H9 (cell line): ENCODE results near the gene FGD5. TPM values are rescaled to one million over a fixed set of nuclear protein-coding genes. Genes with fewer than 3 reads are reported as not detected.
A peak's percentile ranks its signal among the peaks of the same experiment; 100 is the strongest.

ENCODE experiments used
- DNase-seq: peaks from one replicate; pipeline ENCODE4 v3.0.0-alpha.2; 2017
- H2AFZ ChIP-seq: one replicate; pipeline ENCODE4 v1.6.1; 2013; ENCODE audit warnings: mild to moderate bottlenecking, low read length, control low read depth, moderate library complexity
- H2AK5ac ChIP-seq: 2 replicates; pipeline ENCODE4 v1.6.1; 2013; ENCODE audit warnings: low read length, control low read depth, mixed read lengths; ENCODE audit not compliant: insufficient read length
- H2BK120ac ChIP-seq: one replicate; pipeline ENCODE4 v1.6.1; 2013; ENCODE audit warnings: low read depth, mild to moderate bottlenecking, low read length, control low read depth, inconsistent platforms; ENCODE audit not compliant: poor library complexity, severe bottlenecking
- H2BK12ac ChIP-seq: 2 replicates; pipeline ENCODE4 v1.6.1; 2013; ENCODE audit warnings: low read length, control low read depth, mixed read lengths, low read depth; ENCODE audit not compliant: insufficient read length
- H2BK15ac ChIP-seq: 2 replicates; pipeline ENCODE4 v1.6.1; 2013; ENCODE audit warnings: low read depth, low read length, control low read depth
- H2BK20ac ChIP-seq: one replicate; pipeline ENCODE4 v1.6.1; 2013; ENCODE audit warnings: low read depth, mild to moderate bottlenecking, low read length, control low read depth, inconsistent platforms; ENCODE audit not compliant: poor library complexity, severe bottlenecking
- H2BK5ac ChIP-seq: 2 replicates; pipeline ENCODE4 v1.6.1; 2013; ENCODE audit warnings: low read length, control low read depth, mixed read lengths; ENCODE audit not compliant: insufficient read length
- H3K14ac ChIP-seq: 2 replicates; pipeline ENCODE4 v1.6.1; 2013; ENCODE audit warnings: low read length, control low read depth; ENCODE audit not compliant: insufficient read depth
- H3K18ac ChIP-seq: 2 replicates; pipeline ENCODE4 v1.6.1; 2013; ENCODE audit warnings: low read depth, mild to moderate bottlenecking, mixed read lengths, low read length, control low read depth; ENCODE audit not compliant: insufficient read length
- H3K23ac ChIP-seq: 2 replicates; pipeline ENCODE4 v1.6.1; 2013; ENCODE audit warnings: low read length, control low read depth, mixed read lengths, low read depth; ENCODE audit not compliant: insufficient read length
- H3K23me2 ChIP-seq: 2 replicates; pipeline ENCODE4 v1.6.1; 2013; ENCODE audit warnings: low read depth, mild to moderate bottlenecking, mixed read lengths, low read length, control low read depth; ENCODE audit not compliant: insufficient read length, poor library complexity, severe bottlenecking
- H3K27ac ChIP-seq: 2 replicates; pipeline ENCODE4 v1.5.1; 2013; ENCODE audit warnings: low read length, control low read depth, mixed read lengths, low read depth; ENCODE audit not compliant: insufficient read length
- H3K27me3 ChIP-seq: 2 replicates; pipeline ENCODE4 v1.6.1; 2013; ENCODE audit warnings: low read length, control low read depth, inconsistent platforms; ENCODE audit not compliant: insufficient read depth
- H3K4ac ChIP-seq: 2 replicates; pipeline ENCODE4 v1.6.1; 2013; ENCODE audit warnings: low read depth, mild to moderate bottlenecking, control low read depth, inconsistent platforms, low read length, moderate library complexity
- H3K4me1 ChIP-seq: 2 replicates; pipeline ENCODE4 v1.6.1; 2013; ENCODE audit warnings: low read length, control low read depth, inconsistent platforms; ENCODE audit not compliant: insufficient read depth
- H3K4me2 ChIP-seq: 2 replicates; pipeline ENCODE4 v1.6.1; 2013; ENCODE audit warnings: low read length, control low read depth, mixed read lengths; ENCODE audit not compliant: insufficient read length, insufficient read depth
- H3K56ac ChIP-seq: 2 replicates; pipeline ENCODE4 v1.6.1; 2013; ENCODE audit warnings: low read depth, mild to moderate bottlenecking, mixed read lengths, low read length, control low read depth; ENCODE audit not compliant: insufficient read length
- H3K79me1 ChIP-seq: 2 replicates; pipeline ENCODE4 v1.6.1; 2013; ENCODE audit warnings: low read depth, mild to moderate bottlenecking, moderate library complexity, low read length, control low read depth, inconsistent platforms; ENCODE audit not compliant: insufficient read depth, poor library complexity, severe bottlenecking
- H3K79me2 ChIP-seq: 2 replicates; pipeline ENCODE4 v1.6.1; 2013; ENCODE audit warnings: low read length, control low read depth, inconsistent platforms; ENCODE audit not compliant: insufficient read depth
- H3K9ac ChIP-seq: 2 replicates; pipeline ENCODE4 v1.6.1; 2013; ENCODE audit warnings: low read length, control low read depth, mixed read lengths; ENCODE audit not compliant: insufficient read length; ENCODE audit errors: extremely low read depth
- H3K9me3 ChIP-seq: one replicate; pipeline ENCODE4 v1.6.1; 2013; ENCODE audit warnings: low read depth, low read length, inconsistent platforms; ENCODE audit not compliant: control insufficient read depth
- H3T11ph ChIP-seq: one replicate; pipeline ENCODE4 v1.6.1; 2013; ENCODE audit warnings: mild to moderate bottlenecking, low read length, control low read depth, inconsistent platforms
- H4K20me1 ChIP-seq: one replicate; pipeline ENCODE4 v1.6.1; 2013; ENCODE audit not compliant: control insufficient read depth, insufficient read length, insufficient read depth
- H4K5ac ChIP-seq: 2 replicates; pipeline ENCODE4 v1.6.1; 2013; ENCODE audit warnings: low read depth, mild to moderate bottlenecking, mixed read lengths, low read length, control low read depth; ENCODE audit not compliant: insufficient read length
- H4K8ac ChIP-seq: replicated peaks from 2 replicates; pipeline ENCODE4 v1.6.1; 2013; ENCODE audit warnings: low read length, control low read depth, mixed read lengths, low read depth; ENCODE audit not compliant: insufficient read length
- H4K91ac ChIP-seq: 2 replicates; pipeline ENCODE4 v1.6.1; 2013; ENCODE audit warnings: low read depth, mild to moderate bottlenecking, moderate library complexity, mixed read lengths, low read length, control low read depth; ENCODE audit not compliant: insufficient read length
- H3K27ac Mint-ChIP-seq, 3 experiments: 2 replicates in 2 of 3; 3 replicates in 1 of 3; pipeline ENCODE4 v1.8.0; 2020 to 2021; ENCODE audit warnings: mixed read lengths in 3 of 3, mild to moderate bottlenecking in 1 of 3, moderate library complexity in 1 of 3
- H3K27me3 Mint-ChIP-seq: 2 replicates; pipeline ENCODE4 v1.8.0; 2021; ENCODE audit warnings: low read depth, mild to moderate bottlenecking, moderate library complexity, mixed read lengths
- H3K36me3 Mint-ChIP-seq, 3 experiments: 2 replicates in 2 of 3; 3 replicates in 1 of 3; pipeline ENCODE4 v1.8.0; 2020 to 2021; ENCODE audit warnings: low read depth in 3 of 3, mixed read lengths in 3 of 3; ENCODE audit not compliant: insufficient read depth in 1 of 3
- H3K4me1 Mint-ChIP-seq, 2 experiments: 2 replicates each; pipeline ENCODE4 v1.8.0; 2020; ENCODE audit warnings: mixed read lengths in 2 of 2
- H3K4me3 Mint-ChIP-seq, 2 experiments: 2 replicates in 1 of 2; 3 replicates in 1 of 2; pipeline ENCODE4 v1.8.0; 2020 to 2021; ENCODE audit warnings: mild to moderate bottlenecking in 2 of 2, mixed read lengths in 2 of 2, moderate library complexity in 1 of 2
- H3K9me3 Mint-ChIP-seq, 2 experiments: 2 replicates in 1 of 2; 3 replicates in 1 of 2; pipeline ENCODE4 v1.8.0; 2020; ENCODE audit warnings: mild to moderate bottlenecking in 2 of 2, mixed read lengths in 2 of 2, moderate library complexity in 1 of 2
- WGBS: extraction: QIAGEN DNeasy Blood & Tissue Kit; methylation state at CpG from one replicate; pipeline ENCODE4 v1.1.7; 2013; ENCODE audit warnings: missing lambda C conversion rate, low lambda C conversion rate, mixed read lengths; ENCODE audit not compliant: insufficient read length; ENCODE audit errors: extremely low coverage; 5-methylcytosine and 5-hydroxymethylcytosine counted together
- total RNA-seq: library from RNA; stranded (reverse); gene quantifications from 2 replicates; pipeline ENCODE4 v1.2.1, GENCODE V29; 2021
- TF ChIP-seq, protein P1 (sequence below): fragments of 200-600 bp; sonication (generic); conservative IDR thresholded peaks from 3 replicates; pipeline ENCODE4 v1.8.0; 2021; ENCODE audit warnings: antibody characterized with exemption, mild to moderate bottlenecking

Gene FGD5
- total RNA-seq, 1 experiment from 2014 or later: 7.8 TPM

DNA sequence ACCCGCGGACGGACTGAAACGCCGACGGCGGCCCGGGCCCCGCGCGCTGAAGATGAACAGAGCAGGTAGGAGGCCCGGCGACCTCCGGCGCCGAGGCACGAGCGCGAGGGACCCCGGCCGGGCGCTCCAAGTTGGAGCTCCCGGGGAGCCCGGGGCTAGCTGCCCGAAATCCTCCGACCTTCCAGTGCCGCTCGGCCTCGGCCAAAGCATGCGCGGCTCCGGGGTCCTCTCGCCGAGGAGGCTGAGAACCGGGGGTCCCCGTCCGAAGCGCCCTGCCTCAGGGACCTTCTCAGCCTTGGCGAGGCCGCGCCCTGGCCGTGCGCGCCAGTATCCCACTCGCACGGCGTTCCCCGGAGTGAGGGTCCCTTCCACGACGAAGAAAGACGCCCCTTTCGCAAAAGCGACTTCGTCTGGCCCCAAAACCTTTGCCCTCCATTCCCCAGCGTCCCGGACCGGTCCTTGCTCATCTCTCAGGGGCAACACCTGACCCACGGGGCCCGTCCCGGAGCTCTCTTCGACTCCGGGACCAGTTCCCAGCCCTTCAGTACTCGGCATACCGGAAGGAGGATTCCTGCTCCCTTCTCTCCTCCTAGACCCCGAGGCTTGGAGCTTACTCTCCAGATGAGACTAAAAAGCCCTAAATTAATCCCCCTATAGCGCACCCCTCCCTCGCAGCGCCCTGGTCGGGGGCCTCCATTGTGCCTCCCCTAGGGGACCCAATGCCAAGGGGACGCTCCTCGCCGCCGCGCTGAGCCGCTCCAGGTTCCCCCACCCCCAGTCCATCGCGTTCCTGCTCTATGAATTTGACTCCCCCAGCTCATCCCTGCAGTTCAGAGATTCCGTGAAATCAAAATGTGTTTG lies 7.7 kb upstream of the FGD5 start:
- no peaks in the 10 kb centered on the region; a peak in 1 of 5 replicates for H3K9me3 Mint-ChIP-seq
- peak; percentile 56 for DNase-seq
- H3T11ph ChIP-seq: no peak overlapping the region
- peaks cover 81% of the 10 kb centered on the region for H3K27me3 Mint-ChIP-seq
- no peak overlapping the region for H3K23ac ChIP-seq
- peak overlapping the region; percentile 56 for H3K4me2 ChIP-seq
- no peak overlapping the region for H2BK15ac ChIP-seq
- H2BK120ac ChIP-seq: no peak overlapping the region
- TF ChIP-seq, protein P1, sequence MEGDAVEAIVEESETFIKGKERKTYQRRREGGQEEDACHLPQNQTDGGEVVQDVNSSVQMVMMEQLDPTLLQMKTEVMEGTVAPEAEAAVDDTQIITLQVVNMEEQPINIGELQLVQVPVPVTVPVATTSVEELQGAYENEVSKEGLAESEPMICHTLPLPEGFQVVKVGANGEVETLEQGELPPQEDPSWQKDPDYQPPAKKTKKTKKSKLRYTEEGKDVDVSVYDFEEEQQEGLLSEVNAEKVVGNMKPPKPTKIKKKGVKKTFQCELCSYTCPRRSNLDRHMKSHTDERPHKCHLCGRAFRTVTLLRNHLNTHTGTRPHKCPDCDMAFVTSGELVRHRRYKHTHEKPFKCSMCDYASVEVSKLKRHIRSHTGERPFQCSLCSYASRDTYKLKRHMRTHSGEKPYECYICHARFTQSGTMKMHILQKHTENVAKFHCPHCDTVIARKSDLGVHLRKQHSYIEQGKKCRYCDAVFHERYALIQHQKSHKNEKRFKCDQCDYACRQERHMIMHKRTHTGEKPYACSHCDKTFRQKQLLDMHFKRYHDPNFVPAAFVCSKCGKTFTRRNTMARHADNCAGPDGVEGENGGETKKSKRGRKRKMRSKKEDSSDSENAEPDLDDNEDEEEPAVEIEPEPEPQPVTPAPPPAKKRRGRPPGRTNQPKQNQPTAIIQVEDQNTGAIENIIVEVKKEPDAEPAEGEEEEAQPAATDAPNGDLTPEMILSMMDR: no peak
- no peaks in the 10 kb centered on the region for H3K36me3 Mint-ChIP-seq
- no peak overlapping the region for H2AK5ac ChIP-seq
- peaks cover 9% of the 10 kb centered on the region; the same call in 1 of the 2 replicates for H3K27me3 ChIP-seq
- H2AFZ ChIP-seq: no peak overlapping the region
- no peaks in the 10 kb centered on the region for H3K9me3 ChIP-seq
- H4K20me1 ChIP-seq: no peaks in the 10 kb centered on the region
- H4K8ac ChIP-seq: no peak overlapping the region
- no peak overlapping the region for H3K56ac ChIP-seq
- H3K4me1 ChIP-seq: no peaks in the 10 kb centered on the region; the same call in 1 of the 2 replicates
- peak overlapping the region; percentile 86 to 95 for H3K4me3 Mint-ChIP-seq
- H3K9ac ChIP-seq: peak overlapping the region; percentile 12
- no peak overlapping the region for H2BK12ac ChIP-seq
- H2BK20ac ChIP-seq: no peak overlapping the region
- no CpG with 5 or more reads among the region's 78 CpGs for WGBS
- no peak overlapping the region for H3K4ac ChIP-seq
- peaks cover 24 to 32% of the 10 kb centered on the region in 2 experiments for H3K4me1 Mint-ChIP-seq
- no peak overlapping the region for H3K27ac ChIP-seq
- no peaks in the 10 kb centered on the region for H3K79me2 ChIP-seq
- no peak overlapping the region for H4K5ac ChIP-seq
- H3K79me1 ChIP-seq: no peaks in the 10 kb centered on the region
- no peak overlapping the region for H4K91ac ChIP-seq
- peaks cover 12% of the 10 kb centered on the region for H3K23me2 ChIP-seq
- H3K18ac ChIP-seq: no peak overlapping the region
- no peak overlapping the region for H2BK5ac ChIP-seq
- no peak overlapping the region for H3K27ac Mint-ChIP-seq
- H3K14ac ChIP-seq: peak overlapping the region; percentile 11; the same call in 1 of the 2 replicates
